HCT116 (cell line): ENCODE measurements around the gene MAN2B2. TPM values are rescaled to one million over a fixed set of nuclear protein-coding genes. Genes with fewer than 3 reads are reported as not detected.

Experiments
- ATAC-seq: fragments of 200-7000 bp; cut with Tn5 transposase; 2 replicates; pipeline ENCODE4 v1.9.1; 2020; ENCODE audit warnings: mild to moderate bottlenecking, moderate library complexity
- BruUV-seq: library from RNA; stranded (reverse); fragments of 400-500 nt; replicated peaks from 2 replicates; lab custom pipeline; 2021; lab: Mats Ljungman, UMichigan
- CTCF ChIA-PET: fragments of 300-600 bp; sonication (Branson Sonifier 250); formaldehyde crosslinking; loops from one replicate; lab custom pipeline; 2021; ENCODE audit warnings: antibody characterized with exemption; lab: Charles Lee
- POLR2A ChIA-PET: fragments of 300-600, 350-600 bp; sonication (Branson Sonifier 250); formaldehyde crosslinking; loops from one replicate; lab custom pipeline; 2021; ENCODE audit warnings: antibody characterized with exemption; lab: Charles Lee
- RAD21 ChIA-PET, 2 experiments: fragments of 300-600 bp; sonication (Branson Sonifier 250); formaldehyde crosslinking; loops; one replicate each; lab custom pipeline; 2023; ENCODE audit warnings: low total read pairs in 2 of 2; ENCODE audit not compliant: uncharacterized antibody in 2 of 2, unreplicated experiment in 2 of 2, low non-redundant PET in 1 of 2; lab: Charles Lee
- DNase-seq: peaks from one replicate; pipeline ENCODE4 v3.0.0-alpha.2; 2010; ENCODE audit warnings: low read depth, low spot score
- H2AFZ ChIP-seq: fragments of 200-600 bp; shearing (Covaris generic), sonication (generic); 2 replicates; pipeline ENCODE4 v1.6.1; 2017; ENCODE audit warnings: low read depth, mixed run types, mixed read lengths, antibody characterized with exemption, low read length; ENCODE audit not compliant: poor library complexity, severe bottlenecking
- H3K27ac ChIP-seq: 2 replicates; pipeline ENCODE4 v1.5.1; 2012; ENCODE audit warnings: low read depth, low read length
- H3K27me3 ChIP-seq: fragments of 200-600 bp; sonication (generic); 2 replicates; pipeline ENCODE4 v1.6.1; 2016; ENCODE audit warnings: mixed run types, low read length, mixed read lengths; ENCODE audit not compliant: insufficient read depth
- H3K36me3 ChIP-seq, 2 experiments: fragments of 200-500 bp in 1 of 2; fragments of 200-600 bp in 1 of 2; sonication (Bioruptor generic) in 1 of 2; sonication (generic) in 1 of 2; 2 replicates each; pipeline versions ENCODE4 v1.5.1 to v1.6.1; 2014 to 2016; ENCODE audit warnings: low read length in 2 of 2, inconsistent platforms in 1 of 2, mixed read lengths in 1 of 2, mixed run types in 1 of 2; ENCODE audit not compliant: insufficient read depth in 2 of 2, control insufficient read depth in 1 of 2
- H3K4me1 ChIP-seq, 2 experiments: fragments of 200-600 bp in 1 of 2; sonication (generic) in 1 of 2; 2 replicates each; pipeline versions ENCODE4 v1.5.1 to v1.6.1; 2012 to 2017; ENCODE audit warnings: low read length in 2 of 2, inconsistent platforms in 1 of 2, mild to moderate bottlenecking in 1 of 2, mixed read lengths in 1 of 2, mixed run types in 1 of 2, moderate library complexity in 1 of 2; ENCODE audit not compliant: insufficient read depth in 2 of 2, control insufficient read depth in 1 of 2
- H3K4me2 ChIP-seq: fragments of 200-600 bp; sonication (generic); 2 replicates; pipeline ENCODE4 v1.6.1; 2017; ENCODE audit warnings: mixed run types, low read length, mixed read lengths
- H3K4me3 ChIP-seq, 2 experiments: fragments of 200-600 bp in 1 of 2; sonication (generic) in 1 of 2; replicated peaks in 1 of 2; 2 replicates each; pipeline ENCODE4 v1.5.1; 2011 to 2016; ENCODE audit warnings: low read length in 2 of 2, control low read depth in 1 of 2, low read depth in 1 of 2, mild to moderate bottlenecking in 1 of 2, mixed read lengths in 1 of 2, mixed run types in 1 of 2
- H3K79me2 ChIP-seq: fragments of 200-600 bp; sonication (generic); 2 replicates; pipeline ENCODE4 v1.6.1; 2017; ENCODE audit warnings: mild to moderate bottlenecking, mixed run types, low read length, moderate library complexity, mixed read lengths; ENCODE audit not compliant: insufficient read depth
- H3K9ac ChIP-seq: fragments of 200-600 bp; sonication (generic); 2 replicates; pipeline ENCODE4 v1.6.1; 2016; ENCODE audit warnings: low read length, mixed read lengths
- H3K9me2 ChIP-seq: fragments of 200-600 bp; sonication (generic), shearing (Covaris generic); 2 replicates; pipeline ENCODE4 v1.6.1; 2017; ENCODE audit warnings: mixed run types, mild to moderate bottlenecking, moderate library complexity; ENCODE audit not compliant: insufficient read depth
- H3K9me3 ChIP-seq, 2 experiments: fragments of 200-500 bp in 1 of 2; fragments of 200-600 bp in 1 of 2; sonication (Bioruptor generic) in 1 of 2; sonication (generic) in 1 of 2; 2 replicates each; pipeline ENCODE4 v1.6.1; 2014 to 2017; ENCODE audit warnings: low read length in 2 of 2, mixed read lengths in 2 of 2, inconsistent platforms in 1 of 2, low read depth in 1 of 2, mild to moderate bottlenecking in 1 of 2, mixed run types in 1 of 2, moderate library complexity in 1 of 2; ENCODE audit not compliant: control insufficient read depth in 1 of 2, insufficient read depth in 1 of 2
- H4K20me1 ChIP-seq: fragments of 200-600 bp; sonication (generic), shearing (Covaris generic); 2 replicates; pipeline ENCODE4 v1.6.1; 2017; ENCODE audit warnings: mixed run types, mild to moderate bottlenecking, moderate library complexity; ENCODE audit not compliant: insufficient read depth
- CBX3 ChIP-seq: IDR thresholded peaks from 2 replicates; pipeline ENCODE4 v1.6.1; 2012; ENCODE audit warnings: low read depth
- CEBPB ChIP-seq: IDR thresholded peaks from 2 replicates; pipeline ENCODE4 v1.6.1; 2012; ENCODE audit warnings: low read depth
- EGR1 ChIP-seq: IDR thresholded peaks from 2 replicates; pipeline ENCODE4 v1.6.1; 2012; ENCODE audit warnings: low read depth
- ELF1 ChIP-seq: IDR thresholded peaks from 2 replicates; pipeline ENCODE4 v1.6.1; 2012; ENCODE audit warnings: low read depth, borderline replicate concordance
- EZH2 ChIP-seq: fragments of 200-600 bp; sonication (generic); IDR thresholded peaks from 2 replicates; pipeline ENCODE4 v1.6.1; 2017; ENCODE audit warnings: antibody characterized with exemption, mixed run types
- EZH2phosphoT487 ChIP-seq: fragments of 200-600 bp; IDR thresholded peaks from 2 replicates; pipeline ENCODE4 v1.6.1; 2018; ENCODE audit warnings: antibody characterized with exemption, borderline replicate concordance
- FOSL1 ChIP-seq: IDR thresholded peaks from 2 replicates; pipeline ENCODE4 v1.6.1; 2012; ENCODE audit warnings: low read depth
- MAX ChIP-seq: IDR thresholded peaks from 2 replicates; pipeline ENCODE4 v1.6.1; 2012
- POLR2AphosphoS5 ChIP-seq: IDR thresholded peaks from 2 replicates; pipeline ENCODE4 v1.6.1; 2011; ENCODE audit warnings: mild to moderate bottlenecking, low read depth, low read length, moderate library complexity
- RAD21 ChIP-seq: IDR thresholded peaks from 2 replicates; pipeline ENCODE4 v1.6.1; 2012; ENCODE audit warnings: low read depth, mild to moderate bottlenecking
- SIN3A ChIP-seq: IDR thresholded peaks from 2 replicates; pipeline ENCODE4 v1.6.1; 2012; ENCODE audit warnings: low read depth
- SRF ChIP-seq: IDR thresholded peaks from 2 replicates; pipeline ENCODE4 v1.6.1; 2012; ENCODE audit warnings: low read depth
- YY1 ChIP-seq: IDR thresholded peaks from 2 replicates; pipeline ENCODE4 v1.6.1; 2011; ENCODE audit warnings: low read length, low read depth, moderate library complexity, mild to moderate bottlenecking; ENCODE audit not compliant: insufficient replicate concordance; ENCODE audit errors: extremely low read depth
- intact Hi-C: fragments of 100-400 bp; cut with micrococcal nuclease; formaldehyde crosslinking; loops from 2 replicates; pipeline ENCODE4 v1.10.0; 2022
- total RNA-seq: library from RNA; stranded (reverse); gene quantifications from one replicate; pipeline ENCODE4 v1.2.1, GENCODE V29; 2021; ENCODE audit not compliant: unreplicated experiment
- TF ChIP-seq, protein P1 (sequence below): IDR thresholded peaks from 2 replicates; pipeline ENCODE4 v1.6.1; 2011; ENCODE audit warnings: mild to moderate bottlenecking, low read length, moderate library complexity; ENCODE audit not compliant: insufficient replicate concordance; ENCODE audit errors: extremely low read depth

Gene MAN2B2
- total RNA-seq, 1 experiment from 2014 or later = 18.0 TPM

DNA sequence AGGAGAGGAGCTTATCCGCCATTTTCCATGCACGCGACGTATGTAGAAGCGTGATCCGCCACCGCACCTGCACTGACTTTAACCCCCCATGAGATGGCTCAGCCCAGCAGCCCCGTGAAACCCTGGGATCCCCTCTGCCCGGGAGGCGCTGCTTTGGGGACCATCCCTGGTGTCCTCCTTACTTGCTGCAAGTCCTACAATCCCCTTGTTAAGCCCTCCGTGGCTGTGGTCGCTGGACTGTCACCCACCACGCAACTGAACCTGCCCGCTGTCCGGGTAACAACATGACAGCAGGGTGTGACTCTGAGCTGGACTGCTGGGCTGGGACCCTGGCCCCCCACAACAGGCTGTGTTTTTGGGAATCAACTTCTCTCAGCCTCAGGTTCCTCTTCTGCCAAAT, 44.7 kb upstream of the MAN2B2 start:
- no peaks in the 10 kb centered on the region for H3K9me3 ChIP-seq
- no peaks in the 10 kb centered on the region for H3K27me3 ChIP-seq
- TF ChIP-seq, protein P1, sequence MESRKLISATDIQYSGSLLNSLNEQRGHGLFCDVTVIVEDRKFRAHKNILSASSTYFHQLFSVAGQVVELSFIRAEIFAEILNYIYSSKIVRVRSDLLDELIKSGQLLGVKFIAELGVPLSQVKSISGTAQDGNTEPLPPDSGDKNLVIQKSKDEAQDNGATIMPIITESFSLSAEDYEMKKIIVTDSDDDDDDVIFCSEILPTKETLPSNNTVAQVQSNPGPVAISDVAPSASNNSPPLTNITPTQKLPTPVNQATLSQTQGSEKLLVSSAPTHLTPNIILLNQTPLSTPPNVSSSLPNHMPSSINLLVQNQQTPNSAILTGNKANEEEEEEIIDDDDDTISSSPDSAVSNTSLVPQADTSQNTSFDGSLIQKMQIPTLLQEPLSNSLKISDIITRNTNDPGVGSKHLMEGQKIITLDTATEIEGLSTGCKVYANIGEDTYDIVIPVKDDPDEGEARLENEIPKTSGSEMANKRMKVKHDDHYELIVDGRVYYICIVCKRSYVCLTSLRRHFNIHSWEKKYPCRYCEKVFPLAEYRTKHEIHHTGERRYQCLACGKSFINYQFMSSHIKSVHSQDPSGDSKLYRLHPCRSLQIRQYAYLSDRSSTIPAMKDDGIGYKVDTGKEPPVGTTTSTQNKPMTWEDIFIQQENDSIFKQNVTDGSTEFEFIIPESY = no peak
- TF ChIP-seq CEBPB = no peak
- TF ChIP-seq ELF1 = no peak
- no peak for TF ChIP-seq MAX
- no peak for TF ChIP-seq RAD21
- TF ChIP-seq SRF = no peak
- TF ChIP-seq CBX3 = no peak
- TF ChIP-seq EGR1 = no peak
- TF ChIP-seq FOSL1 = no peak
- no peak for TF ChIP-seq SIN3A
- TF ChIP-seq, all 23 proteins: peak for 0
- no peak overlapping the region for H2AFZ ChIP-seq
- BruUV-seq = no TSS peak
- H3K4me2 ChIP-seq = no peak overlapping the region
- intact Hi-C loops = no loop called here
- no peak for ATAC-seq
- ChIA-PET POLR2A (no interaction called here), CTCF (no interaction called here), RAD21 (no interaction called here)
- no peak overlapping the region for H3K27ac ChIP-seq
- H3K4me3 ChIP-seq = no peak overlapping the region
- no peaks in the 10 kb centered on the region for H4K20me1 ChIP-seq
- H3K9me2 ChIP-seq = no peaks in the 10 kb centered on the region
- no peak overlapping the region for H3K9ac ChIP-seq
- H3K36me3 ChIP-seq = no peaks in the 10 kb centered on the region
- H3K4me1 ChIP-seq = no peaks in the 10 kb centered on the region
- H3K79me2 ChIP-seq = no peaks in the 10 kb centered on the region
- no peak for DNase-seq

DNA sequence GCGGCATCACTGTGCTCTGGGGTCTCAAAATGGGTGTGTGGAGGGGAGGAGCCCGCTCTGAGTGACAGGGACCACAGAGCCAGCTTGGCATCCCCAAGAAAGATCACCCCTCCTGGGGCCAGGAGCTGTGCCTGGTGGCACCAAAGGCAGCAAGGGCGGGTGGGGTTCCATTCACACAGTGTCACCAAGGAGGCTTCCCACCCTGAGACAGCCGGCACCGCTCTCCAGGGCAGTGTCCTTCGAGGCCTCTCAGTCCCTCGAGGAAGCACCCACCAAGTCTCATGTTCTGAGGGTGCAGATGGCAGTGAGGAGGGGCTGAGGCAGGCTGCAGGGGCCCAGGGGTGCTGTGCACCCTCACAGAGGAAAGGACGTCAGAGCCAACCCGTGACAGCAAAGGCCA, 44.0 kb upstream of the MAN2B2 start:
- no peaks in the 10 kb centered on the region for H3K9me2 ChIP-seq
- no peak for ATAC-seq
- TF ChIP-seq EZH2 (no peak), POLR2AphosphoS5 (no peak), EZH2phosphoT487 (no peak), YY1 (no peak), CBX3 (no peak), SRF (no peak), FOSL1 (no peak), MAX (no peak)
- no peak for DNase-seq
- ChIA-PET POLR2A (no interaction called here), CTCF (no interaction called here), RAD21 (no interaction called here)
- no peaks in the 10 kb centered on the region for H3K4me1 ChIP-seq
- H3K27me3 ChIP-seq = no peaks in the 10 kb centered on the region
- H3K79me2 ChIP-seq = no peaks in the 10 kb centered on the region
- H2AFZ ChIP-seq = no peak overlapping the region
- intact Hi-C loops = no loop called here
- no peaks in the 10 kb centered on the region for H4K20me1 ChIP-seq
- no peak overlapping the region for H3K4me2 ChIP-seq
- BruUV-seq = no TSS peak
- H3K27ac ChIP-seq = no peak overlapping the region
- H3K36me3 ChIP-seq = no peaks in the 10 kb centered on the region
- no peaks in the 10 kb centered on the region for H3K9me3 ChIP-seq
- no peak overlapping the region for H3K9ac ChIP-seq
- no peak overlapping the region for H3K4me3 ChIP-seq
